Sigmoid colon (tissue), 4 donors: ENCODE measurements around the gene RNF181.

Source experiments
- CTCF ChIP-seq, 4 experiments: fragments of 450-650 bp in 3 of 4; fragments of 200-600 bp in 1 of 4; IDR thresholded peaks; one replicate each; pipeline ENCODE4 v1.5.1; 2016 to 2019; ENCODE audit warnings: antibody characterized with exemption in 4 of 4, mild to moderate bottlenecking in 3 of 4, moderate library complexity in 2 of 4
- EP300 ChIP-seq, 4 donors: sonication (generic); formaldehyde crosslinking; IDR thresholded peaks; one replicate each; pipeline ENCODE4 v1.6.1; 2017; ENCODE audit warnings: antibody characterized with exemption in 4 of 4
- POLR2A ChIP-seq, 2 donors: fragments of 450-650 bp; IDR thresholded peaks; one replicate each; pipeline ENCODE4 v1.6.1; 2016; ENCODE audit warnings: antibody characterized with exemption in 2 of 2, mild to moderate bottlenecking in 2 of 2, moderate library complexity in 2 of 2
- POLR2AphosphoS5 ChIP-seq, 4 donors: sonication (generic); formaldehyde crosslinking; IDR thresholded peaks; one replicate each; pipeline ENCODE4 v1.6.1; 2017; ENCODE audit warnings: antibody characterized with exemption in 4 of 4

DNA sequence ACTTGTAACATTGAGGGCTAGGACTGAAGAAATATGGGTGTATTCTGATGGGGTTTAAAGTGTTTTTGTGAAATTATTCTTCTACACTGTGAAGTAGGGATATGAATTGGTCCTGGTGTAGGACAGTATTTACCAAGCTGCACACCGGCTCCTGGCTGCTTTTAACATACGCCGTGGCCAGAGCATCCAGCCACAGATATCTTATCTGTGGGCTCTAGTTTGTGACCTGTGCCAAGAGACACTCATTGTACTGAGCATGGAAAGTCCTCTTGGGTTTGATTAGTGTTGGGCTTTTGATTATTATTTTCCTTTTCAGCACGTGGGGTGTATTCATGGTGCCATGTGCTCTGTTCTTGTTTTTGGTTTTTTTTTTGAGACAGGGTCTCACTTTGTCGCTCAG, 28.4 kb downstream of the RNF181 start:
- no peak for TF ChIP-seq EP300 (IDR thresholded peaks at IDR 0.05)
- no peak for TF ChIP-seq CTCF (IDR thresholded peaks at IDR 0.05)
- no peak for TF ChIP-seq POLR2A (IDR thresholded peaks at IDR 0.05)
- TF ChIP-seq POLR2AphosphoS5 (IDR thresholded peaks at IDR 0.05): no peak
